Right ventricle myocardium inferior (tissue), 1 donor: ENCODE results near the gene CCR4. TPM values are rescaled to one million over a fixed set of nuclear protein-coding genes. Genes with fewer than 3 reads are reported as not detected.
"Not testable (repeated sequence)": the region's sequence is repeated elsewhere in the genome, so short reads cannot be mapped to it uniquely, and the experiment has no call there.

Experiments
- ATAC-seq: fragments of 200-7000 bp; cut with Tn5 transposase; one replicate; pipeline ENCODE4 v1.9.1; 2020; ENCODE audit warnings: mild to moderate bottlenecking, moderate library complexity
- DNase-seq: peaks from one replicate; pipeline ENCODE4 v3.0.0; 2021; ENCODE audit errors: missing footprints
- intact Hi-C: fragments of 100-400 bp; cut with DNase I; formaldehyde crosslinking; loops from one replicate; pipeline ENCODE4 v1.11.0; 2022
- total RNA-seq: library from RNA; stranded (reverse); fragmentation: NEBNext Ultra II Directional; extraction: Animal tissue kit (Norgen Biotek cat#: 25700); gene quantifications from one replicate; pipeline ENCODE4 v1.2.1, GENCODE V29; 2021
- donor health status: DM: no; HTN: yes; CAD: no; lungs with severe emphysema.

CCR4 gene
- total RNA-seq, 1 donor from 2014 or later: 0.08 TPM

GRCh38 chr3:32971291-32971690 lies 19.8 kb downstream of the CCR4 start:
- ATAC-seq, DNase-seq, intact Hi-C loops: not testable (repeated sequence)

GRCh38 chr3:32972482-32973146 lies 21.2 kb downstream of the CCR4 start:
- intact Hi-C loops: no loop called here
- DNase-seq: no peak
- ATAC-seq: no peak

GRCh38 chr3:32973982-32974381 lies 22.5 kb downstream of the CCR4 start:
- intact Hi-C loops: no loop called here
- DNase-seq: no peak
- ATAC-seq: no peak

GRCh38 chr3:32975891-32976595 lies 24.6 kb downstream of the CCR4 start:
- DNase-seq (no peak), ATAC-seq (no peak)
- intact Hi-C loops: no loop called here

- no peak for DNase-seq
- no peak for ATAC-seq
- intact Hi-C loops: no loop called here
Observed at GRCh38 chr3:32977861-32978260, 26.4 kb downstream of the CCR4 start.

GRCh38 chr3:32978331-32978730 lies 26.9 kb downstream of the CCR4 start:
- intact Hi-C loops: no loop called here
- ATAC-seq (no peak), DNase-seq (no peak)

GRCh38 chr3:32983124-32983523 lies 31.7 kb downstream of the CCR4 start:
- intact Hi-C loops: no loop called here
- DNase-seq: no peak
- ATAC-seq: no peak

GRCh38 chr3:32984918-32985317 lies 33.5 kb downstream of the CCR4 start:
- intact Hi-C loops, DNase-seq, ATAC-seq: not testable (repeated sequence)

- no peak for DNase-seq
- no peak for ATAC-seq
- intact Hi-C loops: no loop called here
Observed at GRCh38 chr3:32989171-32989570, 37.7 kb downstream of the CCR4 start.

- ATAC-seq (no peak), DNase-seq (no peak)
- intact Hi-C loops: no loop called here
Observed at GRCh38 chr3:32990116-32990515, 38.7 kb downstream of the CCR4 start.

GRCh38 chr3:32991781-32992180 lies 40.3 kb downstream of the CCR4 start:
- DNase-seq (no peak), ATAC-seq (no peak)
- intact Hi-C loops: no loop called here

GRCh38 chr3:32992310-32992686 lies 40.9 kb downstream of the CCR4 start:
- intact Hi-C loops: no loop called here
- ATAC-seq (no peak), DNase-seq (no peak)

- intact Hi-C loops: no loop called here
- DNase-seq (no peak), ATAC-seq (no peak)
Observed at GRCh38 chr3:32994045-32994444, 42.6 kb downstream of the CCR4 start.

GRCh38 chr3:32995098-32995497 lies 43.7 kb downstream of the CCR4 start:
- DNase-seq (no peak), ATAC-seq (no peak)
- intact Hi-C loops: no loop called here

- intact Hi-C loops: no loop called here
- no peak for DNase-seq
- ATAC-seq: no peak
Observed at GRCh38 chr3:32996048-32996754, 44.8 kb downstream of the CCR4 start.

- intact Hi-C loops: no loop called here
- DNase-seq (no peak), ATAC-seq (no peak)
Observed at GRCh38 chr3:32996755-32997091, 45.3 kb downstream of the CCR4 start.

- DNase-seq (no peak), ATAC-seq (no peak)
- intact Hi-C loops: no loop called here
Observed at GRCh38 chr3:32998631-32999451, 47.4 kb downstream of the CCR4 start.

GRCh38 chr3:33000691-33001385 lies 49.4 kb downstream of the CCR4 start:
- DNase-seq: no peak
- ATAC-seq: no peak
- intact Hi-C loops: no loop called here

- intact Hi-C loops: no loop called here
- no peak for DNase-seq
- ATAC-seq: no peak
Observed at GRCh38 chr3:33001889-33002288, 50.4 kb downstream of the CCR4 start.
